ENCODE results near the gene TVP23A. TPM values are rescaled to one million over a fixed set of nuclear protein-coding genes. Genes with fewer than 3 reads are reported as not detected.

The TVP23A gene
- total RNA-seq: 0.24 TPM
- long read RNA-seq, partial matches to known transcripts: 0 of 2 reads
- long read RNA-seq, other reads (novel, unspliced or antisense): 1 of 2 reads

- Histone ChIP-seq H3K4me1 (no peaks in the 10 kb centered on the region), H3K27me3 (ENCODE audit: low read depth) (no peaks in the 10 kb centered on the region), H3K36me3 (no peaks in the 10 kb centered on the region), H3K9me3 (no peaks in the 10 kb centered on the region), H3K27ac (no peak within 1 kb of the TSS), H3K4me3 (peak within 1 kb of the TSS; percentile 35)
- intact Hi-C loops (cut with DNase I): no loop called here
- DNase-seq (no peak), ATAC-seq (no peak)
- no peak for TF ChIP-seq CTCF (IDR thresholded peaks at IDR 0.05)
Observed at GRCh38 chr16:10817963-10818941, at the start of gene TVP23A. TSS of gene TVP23A (minus strand) at chr16:10818794. CDS start at chr16:10818493, 301 bp downstream.

DNA sequence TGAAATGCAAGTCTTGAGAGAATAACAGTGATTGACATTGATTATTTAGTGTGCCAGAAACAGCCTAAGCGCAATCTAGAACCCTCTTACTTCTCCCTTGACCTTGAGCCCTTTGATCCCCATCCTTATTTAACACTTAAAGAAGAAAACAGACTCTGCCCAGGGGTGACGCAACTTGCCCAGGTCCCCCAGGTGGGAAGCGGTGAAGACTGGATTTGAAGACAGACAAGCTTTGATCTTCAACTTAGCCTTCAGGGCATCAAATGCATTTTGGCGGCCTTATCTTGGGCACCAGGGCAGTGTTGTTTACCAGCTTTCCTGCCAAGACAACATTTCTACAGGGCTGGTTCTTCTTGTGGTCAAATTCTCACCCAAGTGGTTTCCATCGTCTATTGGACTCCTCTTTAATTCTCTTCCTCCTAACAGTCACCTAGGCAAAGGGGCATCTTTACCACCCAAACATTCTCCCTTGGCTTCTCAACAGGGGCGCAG lies 49.6 kb upstream of the TVP23A start:
- no peaks in the 10 kb centered on the region for H3K9me3 ChIP-seq
- no peaks in the 10 kb centered on the region for H3K36me3 ChIP-seq
- peak overlapping the region; percentile 71 for H3K27ac ChIP-seq
- intact Hi-C loops (cut with DNase I): no loop called here
- peaks cover 56% of the 10 kb centered on the region for H3K4me1 ChIP-seq
- no peaks in the 10 kb centered on the region for H3K27me3 ChIP-seq (ENCODE audit: low read depth)
- no peak for DNase-seq
- H3K4me3 ChIP-seq: peak overlapping the region; percentile 35
- ATAC-seq: no peak
- no peak for TF ChIP-seq CTCF (IDR thresholded peaks at IDR 0.05)

DNA sequence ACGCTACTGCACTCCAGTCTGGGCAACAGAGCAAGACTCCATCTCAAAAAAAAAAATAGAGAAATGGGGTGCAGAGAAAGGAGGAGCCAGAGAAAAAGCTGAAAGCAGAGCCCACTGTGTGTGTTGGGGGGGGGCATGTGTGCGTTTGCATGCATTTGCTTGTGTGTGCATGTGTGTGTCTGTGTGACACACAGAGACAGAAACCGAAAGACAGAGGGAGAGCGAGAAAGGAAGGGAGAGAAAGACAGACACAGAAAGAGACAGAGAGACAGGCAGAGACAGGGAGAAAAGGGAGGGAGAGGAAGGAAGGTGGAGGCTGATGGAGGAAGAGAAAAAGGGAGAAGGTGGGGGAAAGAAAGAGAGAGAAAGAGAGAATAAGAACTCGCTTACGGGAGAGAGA lies 48.6 kb upstream of the TVP23A start:
- Histone ChIP-seq H3K4me3 (peak overlapping the region; percentile 34), H3K27me3 (ENCODE audit: low read depth) (no peaks in the 10 kb centered on the region), H3K36me3 (no peaks in the 10 kb centered on the region), H3K27ac (peak overlapping the region; percentile 71), H3K4me1 (peaks cover 62% of the 10 kb centered on the region), H3K9me3 (no peaks in the 10 kb centered on the region)
- DNase-seq (no peak), ATAC-seq (no peak)
- intact Hi-C loops (cut with DNase I): no loop called here
- no peak for TF ChIP-seq CTCF (IDR thresholded peaks at IDR 0.05)

DNA sequence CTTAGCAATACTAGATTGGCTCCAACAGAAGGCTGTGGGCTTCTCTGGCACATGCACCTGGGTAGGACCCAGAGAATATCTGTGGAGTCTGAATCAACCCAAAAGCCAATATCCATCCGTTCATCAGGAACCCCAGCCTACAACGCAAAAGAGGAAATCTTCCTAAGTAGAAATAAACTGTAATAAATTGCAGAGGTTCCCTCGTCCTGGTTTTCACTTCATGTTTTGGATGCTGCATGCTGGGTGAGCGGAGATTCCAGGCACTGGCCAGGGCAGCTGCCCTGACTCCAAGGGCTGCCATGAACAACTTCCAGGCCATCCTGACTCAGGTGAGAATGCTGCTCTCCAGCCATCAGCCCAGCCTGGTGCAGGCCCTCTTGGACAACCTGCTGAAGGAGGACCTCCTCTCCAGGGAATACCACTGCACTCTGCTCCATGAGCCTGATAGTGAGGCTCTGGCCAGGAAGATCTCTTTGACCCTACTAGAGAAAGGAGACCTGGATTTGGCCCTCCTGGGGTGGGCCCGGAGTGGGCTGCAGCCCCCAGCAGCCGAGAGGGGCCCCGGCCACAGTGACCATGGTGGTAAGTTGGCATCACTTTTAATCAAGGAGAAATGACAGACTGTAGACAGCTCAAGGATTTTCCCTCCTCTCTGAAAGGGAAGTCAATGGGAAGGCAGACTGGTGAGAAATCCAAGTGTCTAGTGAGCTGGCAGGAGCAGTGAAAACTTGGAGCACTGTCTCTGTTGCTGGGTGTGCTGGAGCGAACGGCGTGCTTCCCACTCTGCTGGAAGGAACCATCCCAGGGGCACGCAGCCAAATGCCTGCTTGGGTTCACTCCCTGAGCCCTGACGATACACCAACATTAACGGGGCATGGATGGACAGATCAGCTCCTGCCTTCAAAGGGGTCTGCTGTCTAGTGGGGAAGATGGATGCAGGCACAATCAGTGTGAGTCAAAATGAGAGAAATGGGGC lies 47.7 kb upstream of the TVP23A start:
- no peaks in the 10 kb centered on the region for H3K9me3 ChIP-seq
- no peaks in the 10 kb centered on the region for H3K36me3 ChIP-seq
- H3K4me1 ChIP-seq: peaks cover 57% of the 10 kb centered on the region
- intact Hi-C loops (cut with DNase I): no loop called here
- no peaks in the 10 kb centered on the region for H3K27me3 ChIP-seq (ENCODE audit: low read depth)
- TF ChIP-seq CTCF (IDR thresholded peaks at IDR 0.05): no peak
- no peak for ATAC-seq
- peak overlapping the region; percentile 71 for H3K27ac ChIP-seq
- no peak for DNase-seq
- H3K4me3 ChIP-seq: peak overlapping the region; percentile 34

GRCh38 chr16:10862438-10862837 lies 43.8 kb upstream of the TVP23A start:
- H3K27ac ChIP-seq: no peak overlapping the region
- no peak overlapping the region for H3K4me3 ChIP-seq
- intact Hi-C loops (cut with DNase I): no loop called here
- no peaks in the 10 kb centered on the region for H3K9me3 ChIP-seq
- TF ChIP-seq CTCF (IDR thresholded peaks at IDR 0.05): no peak
- peak; percentile 91 to 92 for ATAC-seq
- DNase-seq: peak; percentile 81
- no peaks in the 10 kb centered on the region for H3K36me3 ChIP-seq
- no peaks in the 10 kb centered on the region for H3K27me3 ChIP-seq (ENCODE audit: low read depth)
- peaks cover 18% of the 10 kb centered on the region for H3K4me1 ChIP-seq

Measured in lower lobe of right lung (tissue), 2 donors.